SU-DHL-6 (cell line): ENCODE measurements around the gene USH1C.

Source experiments
- H2AFZ ChIP-seq: fragments of 200-600 bp; sonication (generic); 2 replicates; pipeline ENCODE4 v1.6.1; 2014; ENCODE audit warnings: low read depth, mild to moderate bottlenecking, moderate library complexity, mixed read lengths, antibody characterized with exemption, low read length; ENCODE audit not compliant: severe bottlenecking
- H3F3A ChIP-seq: fragments of 200-600 bp; shearing (Covaris generic); 2 replicates; pipeline ENCODE4 v1.6.0; 2016; ENCODE audit warnings: antibody characterized with exemption, mild to moderate bottlenecking; ENCODE audit not compliant: insufficient read depth
- H3K27ac ChIP-seq: fragments of 200-600 bp; sonication (generic); 2 replicates; pipeline ENCODE4 v1.5.1; 2016; ENCODE audit warnings: low read depth, mild to moderate bottlenecking, low read length, moderate library complexity, mixed read lengths
- H3K27me3 ChIP-seq: fragments of 200-600 bp; sonication (generic), shearing (Covaris generic); 2 replicates; pipeline ENCODE4 v1.6.0; 2014; ENCODE audit warnings: mild to moderate bottlenecking, low read length
- H3K36me3 ChIP-seq: fragments of 200-600 bp; sonication (generic); 2 replicates; pipeline ENCODE4 v1.6.1; 2014; ENCODE audit warnings: mild to moderate bottlenecking, low read length, mixed read lengths
- H3K4me2 ChIP-seq: fragments of 300-600, 200-600 bp; shearing (Covaris generic), sonication (generic); 2 replicates; pipeline ENCODE4 v1.6.0; 2014; ENCODE audit warnings: low read length, low read depth, mild to moderate bottlenecking; ENCODE audit not compliant: poor library complexity, severe bottlenecking
- H3K4me3 ChIP-seq: fragments of 200-600 bp; sonication (generic); 2 replicates; pipeline ENCODE4 v1.5.1; 2014; ENCODE audit warnings: antibody characterized with exemption, low read length, mild to moderate bottlenecking, mixed read lengths; ENCODE audit not compliant: insufficient read depth, poor library complexity, severe bottlenecking
- H3K79me2 ChIP-seq: fragments of 200-600 bp; sonication (generic); 2 replicates; pipeline ENCODE4 v1.6.1; 2014; ENCODE audit warnings: mild to moderate bottlenecking, low read length, moderate library complexity; ENCODE audit not compliant: insufficient read depth
- H3K9ac ChIP-seq: fragments of 200-600 bp; sonication (generic); 2 replicates; pipeline ENCODE4 v1.7.0; 2014; ENCODE audit warnings: mild to moderate bottlenecking, low read length
- H3K9me2 ChIP-seq: fragments of 200-600 bp; sonication (generic); replicated peaks from 2 replicates; pipeline ENCODE4 v1.6.1; 2014; ENCODE audit warnings: low read length; ENCODE audit not compliant: insufficient read depth
- H3K9me3 ChIP-seq: fragments of 200-600 bp; sonication (generic); 2 replicates; pipeline ENCODE4 v1.6.1; 2014; ENCODE audit warnings: low read length, mixed read lengths; ENCODE audit not compliant: insufficient read depth
- H4K20me1 ChIP-seq: fragments of 200-600 bp; sonication (generic); 2 replicates; pipeline ENCODE4 v1.6.1; 2014; ENCODE audit warnings: low read depth, mild to moderate bottlenecking, antibody characterized with exemption, low read length, moderate library complexity, mixed read lengths
- EZH2phosphoT487 ChIP-seq: fragments of 200-600 bp; sonication (generic), shearing (Covaris generic); conservative IDR thresholded peaks from 2 replicates; pipeline ENCODE4 v1.6.1; 2018; ENCODE audit warnings: mild to moderate bottlenecking, antibody characterized with exemption, low read length, moderate library complexity, mixed read lengths
- TF ChIP-seq, protein P1 (sequence below): fragments of 200-600 bp; sonication (generic); IDR thresholded peaks from one replicate; pipeline ENCODE4 v1.5.1; 2017; ENCODE audit warnings: antibody characterized with exemption, mild to moderate bottlenecking, low read length, moderate library complexity; ENCODE audit not compliant: insufficient read depth, poor library complexity, severe bottlenecking

Gene USH1C

DNA sequence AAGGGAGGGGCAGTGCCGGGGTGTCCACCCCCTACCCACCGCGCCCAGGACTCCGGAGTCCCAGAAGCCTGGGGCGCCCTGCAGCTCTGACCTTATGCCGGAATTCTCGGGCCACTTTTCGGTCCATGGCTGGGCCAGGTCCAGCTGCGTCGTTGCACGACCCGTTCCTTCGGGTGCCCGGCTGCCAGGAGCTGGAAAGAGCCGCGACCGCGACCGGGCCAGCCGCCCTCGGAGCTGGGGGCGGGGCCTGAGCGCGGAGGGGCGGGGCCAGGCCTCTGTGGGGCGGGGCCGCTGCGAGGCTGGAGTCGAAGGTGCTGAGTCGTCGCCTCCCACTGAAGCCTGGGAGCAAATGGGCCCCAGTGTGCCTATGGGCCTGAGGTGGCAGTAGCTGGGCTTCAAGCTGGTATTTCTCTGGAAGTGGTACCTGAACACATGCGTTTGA lies at the start of gene USH1C:
Gene USH1C (minus strand): TSS at position 236 of the 442 bp plus-strand sequence. CDS start 109 bp downstream, at position 127.
- H3K27ac ChIP-seq = no peak within 1 kb of the TSS
- H3K9me2 ChIP-seq = no peaks in the 10 kb centered on the region
- no peak within 1 kb of the TSS for H3K4me3 ChIP-seq
- H3K4me2 ChIP-seq = no peak within 1 kb of the TSS
- no peaks in the 10 kb centered on the region for H3K79me2 ChIP-seq
- no peaks in the 10 kb centered on the region for H3K27me3 ChIP-seq
- no peaks in the 10 kb centered on the region for H4K20me1 ChIP-seq
- no peaks in the 10 kb centered on the region for H3K9me3 ChIP-seq
- no peaks in the 10 kb centered on the region for H3K36me3 ChIP-seq
- H2AFZ ChIP-seq = no peak within 1 kb of the TSS
- H3K9ac ChIP-seq = no peak within 1 kb of the TSS
- no peaks in the 10 kb centered on the region for H3F3A ChIP-seq
- no peak for TF ChIP-seq EZH2phosphoT487
- TF ChIP-seq, protein P1, sequence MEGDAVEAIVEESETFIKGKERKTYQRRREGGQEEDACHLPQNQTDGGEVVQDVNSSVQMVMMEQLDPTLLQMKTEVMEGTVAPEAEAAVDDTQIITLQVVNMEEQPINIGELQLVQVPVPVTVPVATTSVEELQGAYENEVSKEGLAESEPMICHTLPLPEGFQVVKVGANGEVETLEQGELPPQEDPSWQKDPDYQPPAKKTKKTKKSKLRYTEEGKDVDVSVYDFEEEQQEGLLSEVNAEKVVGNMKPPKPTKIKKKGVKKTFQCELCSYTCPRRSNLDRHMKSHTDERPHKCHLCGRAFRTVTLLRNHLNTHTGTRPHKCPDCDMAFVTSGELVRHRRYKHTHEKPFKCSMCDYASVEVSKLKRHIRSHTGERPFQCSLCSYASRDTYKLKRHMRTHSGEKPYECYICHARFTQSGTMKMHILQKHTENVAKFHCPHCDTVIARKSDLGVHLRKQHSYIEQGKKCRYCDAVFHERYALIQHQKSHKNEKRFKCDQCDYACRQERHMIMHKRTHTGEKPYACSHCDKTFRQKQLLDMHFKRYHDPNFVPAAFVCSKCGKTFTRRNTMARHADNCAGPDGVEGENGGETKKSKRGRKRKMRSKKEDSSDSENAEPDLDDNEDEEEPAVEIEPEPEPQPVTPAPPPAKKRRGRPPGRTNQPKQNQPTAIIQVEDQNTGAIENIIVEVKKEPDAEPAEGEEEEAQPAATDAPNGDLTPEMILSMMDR = no peak

DNA sequence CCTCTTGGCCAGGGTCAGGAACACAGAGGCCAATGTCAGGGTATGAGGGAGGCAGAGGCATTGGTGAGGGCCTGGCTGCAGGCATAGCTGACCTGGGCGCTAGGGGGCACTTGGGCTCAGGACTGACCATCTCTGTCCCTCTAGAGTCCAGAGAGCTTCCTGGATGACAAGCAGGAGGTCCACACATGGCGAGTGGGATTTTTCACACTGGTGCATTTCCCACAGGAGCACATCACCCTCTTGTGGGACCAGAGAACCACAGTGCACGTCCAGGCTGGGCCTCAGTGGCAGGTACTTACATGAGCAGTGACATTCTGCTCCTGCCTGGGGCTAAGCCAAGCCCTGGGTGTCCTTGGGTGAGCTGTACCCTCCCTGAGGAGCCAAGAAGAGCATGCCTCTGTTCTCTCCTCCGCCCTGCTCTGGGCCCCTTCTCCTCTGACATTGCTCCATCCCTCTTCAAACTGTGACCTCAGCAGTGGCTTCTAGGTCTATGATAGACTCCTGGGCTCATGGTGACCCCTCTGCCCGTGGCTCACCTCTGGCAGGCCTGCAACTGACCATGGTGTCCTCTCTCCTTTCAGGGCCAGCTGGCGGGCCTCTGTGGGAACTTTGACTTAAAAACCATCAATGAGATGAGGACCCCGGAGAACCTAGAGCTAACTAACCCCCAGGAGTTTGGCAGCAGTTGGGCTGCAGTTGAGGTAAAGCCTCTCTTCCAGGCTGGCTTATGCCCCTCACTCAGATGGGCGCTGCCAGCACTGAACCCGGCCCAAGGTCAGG lies 49.4 kb upstream of the USH1C start:
- Histone ChIP-seq H4K20me1 (no peaks in the 10 kb centered on the region), H3K9me3 (no peaks in the 10 kb centered on the region), H3K27me3 (no peaks in the 10 kb centered on the region), H2AFZ (no peak overlapping the region), H3K79me2 (no peaks in the 10 kb centered on the region), H3K9ac (no peak overlapping the region), H3F3A (no peaks in the 10 kb centered on the region), H3K27ac (no peak overlapping the region), H3K36me3 (no peaks in the 10 kb centered on the region), H3K4me3 (no peak overlapping the region), H3K9me2 (no peaks in the 10 kb centered on the region), H3K4me2 (no peak overlapping the region)
- TF ChIP-seq EZH2phosphoT487 = no peak
- TF ChIP-seq, protein P1 = no peak

- Histone ChIP-seq H3K9me2 (no peaks in the 10 kb centered on the region), H3K36me3 (no peaks in the 10 kb centered on the region)
Observed at GRCh38 chr11:17591293-17591692, 47.1 kb upstream of the USH1C start.

More at GRCh38 chr11:17591293-17591692, 47.1 kb upstream of the USH1C start:
- no peak overlapping the region for H3K27ac ChIP-seq
- H3K4me3 ChIP-seq = no peak overlapping the region
- H3K79me2 ChIP-seq = no peaks in the 10 kb centered on the region
- H3K9ac ChIP-seq = no peak overlapping the region
- H3K9me3 ChIP-seq = no peaks in the 10 kb centered on the region
- H4K20me1 ChIP-seq = no peaks in the 10 kb centered on the region
- no peak overlapping the region for H3K4me2 ChIP-seq
- no peaks in the 10 kb centered on the region for H3F3A ChIP-seq
- TF ChIP-seq, protein P1 = no peak
- no peaks in the 10 kb centered on the region for H3K27me3 ChIP-seq
- no peak overlapping the region for H2AFZ ChIP-seq
